A673 (cell line): ENCODE measurements around the gene SLC2A4RG. TPM values are rescaled to one million over a fixed set of nuclear protein-coding genes. Genes with fewer than 3 reads are reported as not detected.

Experiments used
- BruUV-seq: library from RNA; stranded (reverse); fragments of 400-500 nt; replicated peaks from 2 replicates; lab custom pipeline; 2021; lab: Mats Ljungman, UMichigan
- CTCF ChIA-PET: fragments of 300-600 bp; sonication (Branson Sonifier 250); formaldehyde crosslinking; loops from one replicate; lab custom pipeline; 2022; ENCODE audit warnings: antibody characterized with exemption; lab: Charles Lee
- POLR2A ChIA-PET: fragments of 300-600 bp; sonication (Branson Sonifier 250); formaldehyde crosslinking; loops from one replicate; lab custom pipeline; 2022; ENCODE audit warnings: antibody characterized with exemption; ENCODE audit not compliant: low non-redundant PET; lab: Charles Lee
- DNase-seq: peaks from one replicate; pipeline ENCODE4 v3.0.0-alpha.2; 2015; ENCODE audit warnings: low spot score
- H3K27ac ChIP-seq: fragments of 200-600 bp; sonication (generic); 2 replicates; pipeline ENCODE4 v1.5.1; 2016; ENCODE audit warnings: mixed run types, low read depth, mild to moderate bottlenecking, mixed read lengths, antibody characterized with exemption, low read length; ENCODE audit not compliant: poor library complexity, severe bottlenecking
- H3K27me3 ChIP-seq: fragments of 200-600 bp; sonication (generic); replicated peaks from 2 replicates; pipeline ENCODE4 v1.6.1; 2017; ENCODE audit warnings: mixed run types, low read depth, mild to moderate bottlenecking, mixed read lengths, antibody characterized with exemption, low read length; ENCODE audit not compliant: insufficient read depth, poor library complexity
- H3K36me3 ChIP-seq: fragments of 200-600 bp; sonication (generic); 2 replicates; pipeline ENCODE4 v1.6.1; 2016; ENCODE audit warnings: mixed run types, mild to moderate bottlenecking, mixed read lengths, antibody characterized with exemption, low read length; ENCODE audit not compliant: insufficient read depth, poor library complexity, severe bottlenecking
- H3K4me1 ChIP-seq: fragments of 200-600 bp; sonication (generic); 2 replicates; pipeline ENCODE4 v1.6.1; 2017; ENCODE audit warnings: mixed run types, mild to moderate bottlenecking, mixed read lengths, antibody characterized with exemption, low read length; ENCODE audit not compliant: insufficient read depth, poor library complexity, severe bottlenecking
- H3K4me3 ChIP-seq: fragments of 200-600 bp; sonication (generic); 2 replicates; pipeline ENCODE4 v1.5.1; 2016; ENCODE audit warnings: low read depth, mixed run types, mild to moderate bottlenecking, mixed read lengths, low read length; ENCODE audit not compliant: poor library complexity, severe bottlenecking
- H3K9me3 ChIP-seq: fragments of 200-600 bp; sonication (generic); 2 replicates; pipeline ENCODE4 v1.6.1; 2016; ENCODE audit warnings: mixed run types, low read depth, mild to moderate bottlenecking, mixed read lengths, antibody characterized with exemption, low read length; ENCODE audit not compliant: poor library complexity, severe bottlenecking
- EZH2 ChIP-seq: fragments of 200-600 bp; sonication (generic); IDR thresholded peaks from 2 replicates; pipeline ENCODE4 v1.6.1; 2017; ENCODE audit warnings: borderline replicate concordance, low read depth, mild to moderate bottlenecking, mixed read lengths, antibody characterized with exemption, low read length; ENCODE audit not compliant: poor library complexity, severe bottlenecking
- intact Hi-C: fragments of 100-400 bp; cut with micrococcal nuclease; formaldehyde crosslinking; loops from one replicate; pipeline ENCODE4 v1.10.0; 2022; ENCODE audit not compliant: unreplicated experiment
- total RNA-seq: library from RNA; stranded (reverse); gene quantifications from 2 replicates; pipeline ENCODE4 v1.2.3, GENCODE V29; 2021
- TF ChIP-seq, protein P1 (sequence below): fragments of 300-800, 200-600 bp; sonication (generic); conservative IDR thresholded peaks from 2 replicates; pipeline ENCODE4 v1.5.1; 2017; ENCODE audit warnings: low read depth, mild to moderate bottlenecking, antibody characterized with exemption, low read length, moderate library complexity, mixed read lengths

Gene SLC2A4RG
- total RNA-seq, 1 experiment from 2014 or later, result 45.8 TPM

DNA sequence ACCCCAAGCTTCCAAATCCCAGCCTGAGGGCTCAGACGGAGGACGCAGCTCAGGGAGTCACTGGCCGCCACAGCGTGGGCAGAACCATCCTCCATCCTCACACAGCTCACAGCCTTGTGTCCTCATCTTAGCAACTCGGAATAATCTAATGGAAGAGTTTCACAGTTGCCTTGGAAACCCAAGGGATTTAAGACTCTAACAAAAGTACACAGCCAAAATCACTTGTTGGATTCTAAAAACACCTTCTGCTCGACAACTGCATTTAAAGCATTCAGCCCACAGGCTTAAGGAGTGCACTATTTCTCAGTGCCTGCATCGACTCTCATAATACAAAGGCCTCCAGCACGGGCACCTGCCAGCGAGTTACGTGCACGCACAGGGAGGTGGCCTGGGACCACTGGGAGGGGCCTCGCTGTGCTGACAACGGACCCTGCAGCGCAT lies 46.1 kb downstream of the SLC2A4RG start:
- no peak overlapping the region for H3K4me3 ChIP-seq
- H3K4me1 ChIP-seq, result no peaks in the 10 kb centered on the region
- no peaks in the 10 kb centered on the region for H3K36me3 ChIP-seq
- intact Hi-C loops, result loop anchor here (5.0 kb wide), 1 partner anchor 248 kb away; the partner anchor contains the start of gene PTK6
- H3K27ac ChIP-seq, result no peak overlapping the region
- H3K9me3 ChIP-seq, result no peaks in the 10 kb centered on the region
- POLR2A ChIA-PET, result interaction anchor here (0.5 kb wide), 1 partner anchor 22 kb away, joined by 3 read pairs; no protein-coding TSS in a partner anchor
- no peak for TF ChIP-seq EZH2
- no peak for DNase-seq
- no peaks in the 10 kb centered on the region for H3K27me3 ChIP-seq
- no TSS peak for BruUV-seq
- CTCF ChIA-PET, result interaction anchor here (0.6 to 1.2 kb wide), 2 partner anchors 188 to 263 kb away, joined by 3 to 8 read pairs; no protein-coding TSS in a partner anchor

- Histone ChIP-seq H3K36me3 (no peaks in the 10 kb centered on the region), H3K27ac (no peak overlapping the region), H3K4me1 (no peaks in the 10 kb centered on the region), H3K9me3 (no peaks in the 10 kb centered on the region), H3K27me3 (no peaks in the 10 kb centered on the region), H3K4me3 (no peak overlapping the region)
- TF ChIP-seq, protein P1, sequence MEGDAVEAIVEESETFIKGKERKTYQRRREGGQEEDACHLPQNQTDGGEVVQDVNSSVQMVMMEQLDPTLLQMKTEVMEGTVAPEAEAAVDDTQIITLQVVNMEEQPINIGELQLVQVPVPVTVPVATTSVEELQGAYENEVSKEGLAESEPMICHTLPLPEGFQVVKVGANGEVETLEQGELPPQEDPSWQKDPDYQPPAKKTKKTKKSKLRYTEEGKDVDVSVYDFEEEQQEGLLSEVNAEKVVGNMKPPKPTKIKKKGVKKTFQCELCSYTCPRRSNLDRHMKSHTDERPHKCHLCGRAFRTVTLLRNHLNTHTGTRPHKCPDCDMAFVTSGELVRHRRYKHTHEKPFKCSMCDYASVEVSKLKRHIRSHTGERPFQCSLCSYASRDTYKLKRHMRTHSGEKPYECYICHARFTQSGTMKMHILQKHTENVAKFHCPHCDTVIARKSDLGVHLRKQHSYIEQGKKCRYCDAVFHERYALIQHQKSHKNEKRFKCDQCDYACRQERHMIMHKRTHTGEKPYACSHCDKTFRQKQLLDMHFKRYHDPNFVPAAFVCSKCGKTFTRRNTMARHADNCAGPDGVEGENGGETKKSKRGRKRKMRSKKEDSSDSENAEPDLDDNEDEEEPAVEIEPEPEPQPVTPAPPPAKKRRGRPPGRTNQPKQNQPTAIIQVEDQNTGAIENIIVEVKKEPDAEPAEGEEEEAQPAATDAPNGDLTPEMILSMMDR, result no peak
- no peak for TF ChIP-seq EZH2
- no TSS peak for BruUV-seq
- POLR2A ChIA-PET, result no interaction called here
- CTCF ChIA-PET, result no interaction called here
- no peak for DNase-seq
- intact Hi-C loops, result loop anchor here (5.0 kb wide), 1 partner anchor 250 kb away; the partner anchor contains the start of gene PTK6
Observed at GRCh38 chr20:63787302-63787701, 47.7 kb downstream of the SLC2A4RG start.

GRCh38 chr20:63787749-63788148 lies 48.2 kb downstream of the SLC2A4RG start:
- no TSS peak for BruUV-seq
- no peaks in the 10 kb centered on the region for H3K9me3 ChIP-seq
- H3K27me3 ChIP-seq, result no peaks in the 10 kb centered on the region
- no peak for TF ChIP-seq EZH2
- TF ChIP-seq, protein P1, result no peak
- H3K27ac ChIP-seq, result no peak overlapping the region
- no peaks in the 10 kb centered on the region for H3K36me3 ChIP-seq
- H3K4me3 ChIP-seq, result no peak overlapping the region
- DNase-seq, result no peak
- no peaks in the 10 kb centered on the region for H3K4me1 ChIP-seq
- intact Hi-C loops, result loop anchor here (5.0 kb wide), 1 partner anchor 250 kb away; the partner anchor contains the start of gene PTK6
- ChIA-PET CTCF (no interaction called here), POLR2A (no interaction called here)
